ENCODE results near the gene NET1.
A peak's percentile ranks its signal among the peaks of the same experiment; 100 is the strongest.
"Not testable (repeated sequence)": the region's sequence is repeated elsewhere in the genome, so short reads cannot be mapped to it uniquely, and the experiment has no call there.

Gene NET1

DNA sequence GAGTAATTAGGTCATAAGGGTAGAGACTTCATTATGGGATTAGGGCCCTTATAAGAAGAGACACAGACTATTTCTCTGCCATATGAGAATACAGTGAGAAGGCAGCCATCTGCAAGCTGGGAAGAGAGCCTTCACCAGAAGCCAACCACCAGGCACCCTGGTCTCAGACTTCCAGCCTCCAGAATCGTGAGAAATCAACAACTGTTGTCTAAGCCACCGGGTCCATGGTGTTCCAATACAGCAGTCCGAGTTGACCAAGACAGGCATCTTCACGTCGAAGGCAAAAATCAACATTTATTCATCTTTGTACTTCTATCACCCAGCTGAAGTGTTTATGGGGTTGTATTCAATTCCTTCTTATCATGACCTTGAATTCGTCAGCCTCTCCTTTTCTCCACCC lies 13.0 kb upstream of the NET1 start:
- no peak for DNase-seq

GRCh38 chr10:5400468-5401240 lies 11.7 kb upstream of the NET1 start:
- DNase-seq, result peak; percentile 22

DNA sequence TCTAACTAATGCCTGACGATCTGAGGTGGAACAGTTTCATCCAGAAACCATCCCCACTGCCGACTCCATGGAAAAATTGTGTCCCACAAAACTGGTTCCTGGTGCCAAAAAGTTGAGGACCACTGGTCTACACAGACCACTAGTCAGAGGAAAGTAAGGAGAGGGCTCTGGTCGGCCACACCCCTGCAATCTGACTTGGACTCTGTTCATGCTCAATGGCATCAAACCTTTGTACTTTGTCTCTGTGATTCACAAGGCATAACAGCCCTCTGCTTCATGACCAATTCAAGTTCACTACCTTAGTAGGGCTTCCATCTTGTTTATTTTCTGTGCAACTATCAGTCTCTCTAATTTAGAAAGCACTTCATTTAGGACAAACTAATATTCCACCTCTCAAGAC lies 9.6 kb upstream of the NET1 start:
- DNase-seq, result no peak

GRCh38 chr10:5404208-5405041 lies 7.9 kb upstream of the NET1 start, which contains the start of gene TUBAL3:
TSS of gene TUBAL3 (minus strand) at chr10:5404828. CDS start at chr10:5404792, 36 bp downstream.
- DNase-seq, result no peak

DNA sequence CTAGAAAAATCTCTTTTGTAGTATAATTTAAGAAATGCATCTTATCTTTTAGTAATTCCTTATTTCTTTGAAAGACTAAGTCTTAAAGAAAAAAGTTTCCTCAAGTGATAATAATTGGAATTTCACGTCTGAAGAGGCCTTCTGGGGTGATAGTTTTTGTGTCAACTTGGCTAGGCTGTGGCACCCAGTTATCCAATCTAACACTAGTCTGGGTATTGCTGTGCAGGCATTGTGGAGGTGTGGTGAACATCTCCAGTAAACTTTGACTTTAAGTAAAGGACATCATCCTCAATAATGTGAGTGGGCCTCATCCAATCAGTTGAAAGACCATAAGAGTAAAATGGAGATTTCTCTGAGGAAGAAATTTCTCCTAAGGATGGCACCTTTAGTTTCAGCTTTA lies 5.4 kb upstream of the NET1 start:
- DNase-seq, result no peak

DNA sequence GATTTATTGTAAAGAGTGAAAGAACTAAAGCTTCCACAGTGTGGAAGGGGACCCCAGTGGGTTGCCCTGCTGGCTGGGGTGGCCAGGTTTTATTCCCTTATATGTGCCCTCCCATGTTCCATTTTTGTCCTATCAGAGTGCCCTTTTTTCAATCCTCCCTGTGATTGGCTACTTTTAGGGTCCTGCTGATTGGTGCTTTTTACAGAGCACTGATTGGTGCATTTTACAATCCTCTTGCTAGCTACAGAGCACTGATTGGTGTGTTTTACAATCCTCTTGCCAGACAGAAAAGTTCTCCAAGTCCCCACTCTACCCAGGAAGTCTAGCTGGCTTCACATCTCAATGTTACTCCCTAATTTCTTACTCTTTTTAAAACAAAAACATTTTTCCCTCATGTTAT lies 1.6 kb upstream of the NET1 start:
- DNase-seq, result not testable (repeated sequence)

DNA sequence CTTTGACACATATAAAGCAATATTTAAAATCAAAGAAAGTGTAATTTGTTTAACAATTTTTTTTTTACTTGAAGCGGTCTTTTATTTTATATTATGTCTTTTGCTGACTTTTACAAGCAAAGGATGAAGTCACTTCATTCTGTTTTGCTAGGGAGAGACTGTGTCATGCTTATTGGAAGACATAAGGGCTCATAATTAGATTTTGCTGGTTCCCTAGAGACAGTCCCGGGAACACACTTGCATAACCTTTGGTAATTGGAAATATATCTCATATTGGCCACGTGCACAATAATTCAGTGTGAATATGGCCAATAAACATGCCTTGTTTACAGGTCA lies 448 bp upstream of the NET1 start:
- no peak for DNase-seq

DNA sequence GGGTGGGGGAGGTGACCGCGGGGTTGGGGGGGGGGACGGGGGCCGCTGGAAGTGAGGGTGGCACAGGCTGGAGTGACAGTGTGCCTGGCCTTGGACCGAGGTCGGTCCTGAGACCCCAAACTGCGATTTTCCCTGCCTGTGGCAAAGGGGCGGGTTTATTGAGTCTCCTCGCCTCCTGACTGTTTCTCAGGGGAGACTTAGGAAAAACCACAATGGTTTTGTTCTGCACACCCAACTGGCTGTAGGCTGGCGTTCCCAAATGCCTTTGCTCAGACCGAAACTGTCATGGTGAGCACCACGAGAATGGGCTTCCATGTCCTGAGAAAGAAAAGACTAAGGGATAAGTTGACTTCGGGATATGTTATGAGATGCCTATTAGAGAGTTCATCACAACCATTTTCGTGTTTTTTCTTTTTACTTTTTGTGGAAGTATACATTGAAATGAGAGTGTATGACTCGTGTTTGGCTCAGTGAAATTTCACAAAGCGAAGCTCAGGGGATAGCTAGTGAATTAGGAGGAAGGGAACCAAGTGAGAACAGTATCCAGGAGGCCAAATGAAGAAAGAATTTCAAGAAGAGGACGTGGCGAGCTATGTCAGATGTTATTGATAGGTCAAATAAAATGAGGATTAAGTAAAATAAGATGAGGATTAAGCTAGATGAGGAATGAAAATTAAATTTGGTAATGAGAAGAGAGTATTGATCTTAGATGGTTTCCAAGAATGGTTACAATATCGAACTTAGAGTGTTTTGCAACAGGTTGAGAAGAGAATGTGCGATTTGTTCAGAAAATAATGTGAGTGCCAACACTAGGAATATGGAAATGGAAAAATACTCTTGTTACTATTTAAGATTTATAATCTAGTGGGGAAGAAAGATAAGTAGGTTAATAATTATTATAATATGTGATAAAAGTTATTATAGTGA lies 918 bp downstream of the NET1 start:
- DNase-seq, result no peak

DNA sequence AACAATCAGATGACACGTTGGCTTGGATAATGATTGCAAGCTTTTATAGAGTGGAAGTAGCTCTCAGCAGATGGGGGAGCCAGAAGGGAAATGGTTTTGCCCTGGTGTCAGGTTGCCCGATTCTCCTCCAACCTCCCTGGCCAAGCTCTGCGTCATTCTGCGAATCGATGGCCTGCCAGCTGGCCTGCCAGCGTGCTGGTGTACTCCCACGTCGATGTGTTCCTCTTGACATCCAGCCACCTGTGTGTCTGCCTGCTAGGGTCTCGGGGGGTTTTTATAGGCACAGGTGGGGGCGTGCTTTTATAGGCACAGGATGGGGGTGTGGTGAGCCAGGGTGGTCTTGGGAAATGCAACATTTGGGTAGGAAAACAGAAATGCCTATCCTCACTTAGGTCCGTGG lies 4.6 kb downstream of the NET1 start:
- no peak for DNase-seq

- DNase-seq, result no peak
Observed at GRCh38 chr10:5418584-5418983, 6.2 kb downstream of the NET1 start.

- no peak for DNase-seq
Observed at GRCh38 chr10:5419466-5420094, 7.2 kb downstream of the NET1 start.

GRCh38 chr10:5423771-5424170 lies 11.4 kb downstream of the NET1 start:
- DNase-seq, result no peak

- DNase-seq, result no peak
Observed at GRCh38 chr10:5424751-5425150, 12.4 kb downstream of the NET1 start.

DNA sequence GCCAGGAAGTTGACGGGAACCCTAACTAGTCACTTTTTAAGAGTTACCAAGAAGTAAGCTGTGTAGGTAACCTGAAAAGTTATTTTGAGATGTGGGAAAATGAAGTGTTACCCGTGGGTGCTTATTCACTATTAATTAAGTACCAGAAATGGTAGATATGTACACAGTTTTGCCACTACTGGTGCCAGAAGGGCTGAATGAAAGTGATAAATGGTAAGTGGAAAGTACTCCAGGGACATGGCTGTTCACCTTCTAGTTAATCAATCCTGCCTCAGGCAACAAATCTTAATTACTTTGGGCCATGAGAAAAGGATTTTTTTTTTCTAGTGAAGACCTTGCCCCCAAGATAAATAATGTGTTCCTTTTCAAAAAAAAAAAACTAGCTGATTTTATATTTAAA lies 15.8 kb downstream of the NET1 start:
- no peak for DNase-seq

GRCh38 chr10:5433182-5433581 lies 20.8 kb downstream of the NET1 start:
- no peak for DNase-seq

GRCh38 chr10:5434017-5434753 lies 21.8 kb downstream of the NET1 start:
- no peak for DNase-seq

DNA sequence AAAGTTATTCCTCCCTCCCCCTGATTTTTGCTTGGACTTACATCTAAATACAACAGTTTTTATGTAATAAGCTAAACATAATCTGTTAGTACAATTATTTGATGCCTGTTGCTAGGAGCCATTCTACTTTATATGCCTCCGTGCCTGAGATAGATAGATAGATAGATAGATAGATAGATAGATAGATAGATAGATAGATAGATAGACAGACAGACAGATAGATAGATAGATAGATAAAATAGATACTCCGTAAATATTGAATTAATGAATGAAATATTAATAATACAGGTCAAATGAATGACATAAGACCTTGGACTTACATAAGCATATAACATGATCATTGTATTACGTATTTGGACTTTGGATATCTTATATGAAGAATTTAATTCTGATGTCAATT lies 23.0 kb downstream of the NET1 start:
- no peak for DNase-seq

DNA sequence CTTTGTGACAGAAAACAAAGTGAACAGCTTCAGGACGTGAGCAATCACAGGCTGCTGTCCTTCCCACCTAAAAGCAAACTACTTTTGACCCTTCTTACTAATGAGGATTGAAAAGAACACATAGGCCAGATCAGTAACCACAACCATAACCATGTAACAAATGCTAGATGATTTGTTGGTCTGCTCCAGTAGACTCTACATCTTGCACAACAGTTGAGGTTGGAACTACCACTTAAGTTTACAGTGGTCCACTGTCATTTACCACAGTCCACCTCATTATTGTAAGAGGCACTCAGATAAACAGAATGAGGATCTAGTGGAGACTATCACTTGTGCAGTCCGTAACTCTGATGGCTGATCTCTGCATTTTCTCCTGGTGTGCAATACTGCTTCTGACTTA lies 27.8 kb downstream of the NET1 start:
- no peak for DNase-seq

GRCh38 chr10:5441106-5441505 lies 28.7 kb downstream of the NET1 start:
- DNase-seq, result no peak

DNA sequence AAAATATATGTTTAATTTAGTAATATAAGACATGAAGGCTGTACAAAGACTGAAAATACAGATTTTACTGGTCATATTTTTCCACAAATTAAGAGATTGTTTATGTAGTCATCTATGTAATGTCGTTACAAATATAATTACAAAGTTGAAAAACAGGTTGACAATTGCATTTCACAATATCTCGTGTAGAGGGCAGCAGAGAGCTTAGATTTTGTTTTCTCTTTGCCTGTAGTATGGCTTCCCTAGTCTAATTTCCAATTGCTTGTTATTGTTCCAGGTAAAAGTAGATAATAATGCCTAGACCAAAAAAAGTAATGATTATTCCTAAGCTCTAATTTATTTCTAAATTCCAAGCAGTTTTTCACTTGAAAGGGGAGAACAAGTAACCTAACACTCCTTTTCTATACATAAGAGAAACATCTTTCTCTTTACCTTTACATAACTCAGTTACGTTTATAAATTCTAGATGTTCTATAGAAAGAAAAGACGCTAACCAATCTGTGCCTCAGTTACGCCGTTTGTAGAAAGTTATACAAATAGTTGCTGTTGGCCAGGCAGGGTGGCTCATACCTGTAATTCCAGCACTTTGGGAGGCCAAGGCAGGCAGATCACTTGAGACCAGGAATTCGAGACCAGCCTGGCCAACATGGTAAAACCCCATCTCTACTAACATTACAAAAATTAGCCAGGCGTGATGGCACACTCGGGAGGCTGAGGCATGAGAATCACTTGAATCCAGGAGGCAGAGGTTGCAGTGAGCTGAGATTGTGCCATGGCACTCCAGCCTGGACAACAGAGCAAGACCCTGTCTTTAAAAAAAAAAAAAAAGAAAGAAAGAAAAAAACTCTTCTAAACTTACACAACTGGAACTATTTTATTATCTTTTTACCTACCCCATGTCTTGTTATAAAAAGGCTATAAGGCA lies 30.0 kb downstream of the NET1 start:
- DNase-seq, result no peak

DNA sequence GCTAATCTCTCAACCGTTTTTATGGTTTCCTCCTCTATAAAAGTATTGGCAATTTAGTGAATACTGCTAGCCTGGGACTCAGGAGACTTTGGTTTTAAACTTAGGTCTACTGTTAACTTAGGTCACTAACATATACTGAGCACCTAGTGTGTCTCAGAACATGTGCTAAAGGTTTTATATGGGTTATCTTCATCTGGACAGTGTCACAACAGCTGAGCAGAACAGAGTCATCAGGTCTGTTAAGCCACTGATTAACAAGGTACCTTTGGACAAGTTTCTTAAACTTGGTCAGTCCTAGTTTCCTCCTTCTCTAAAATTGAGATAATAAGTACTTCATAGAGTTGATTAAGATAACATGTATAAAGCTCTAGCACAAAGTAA lies 30.6 kb downstream of the NET1 start:
- no peak for DNase-seq
